M059J (cell line): ENCODE data around the gene SLC26A9. TPM values are rescaled to one million over a fixed set of nuclear protein-coding genes. Genes with fewer than 3 reads are reported as not detected.

Experiments used
- DNase-seq: peaks from one replicate; pipeline ENCODE4 v3.0.0-alpha.2; 2012; ENCODE audit warnings: low read depth
- total RNA-seq: library from RNA; depleted of rRNA; stranded (reverse); fragments of >200 nt; shearing (Covaris generic); gene quantifications from 2 replicates; pipeline ENCODE4 v1.2.3, GENCODE V29; 2014

The SLC26A9 gene
- total RNA-seq, 1 experiment from 2014 or later: not detected

- no peak for DNase-seq
Observed at GRCh38 chr1:205948886-205949285, 5.6 kb upstream of the SLC26A9 start.

DNA sequence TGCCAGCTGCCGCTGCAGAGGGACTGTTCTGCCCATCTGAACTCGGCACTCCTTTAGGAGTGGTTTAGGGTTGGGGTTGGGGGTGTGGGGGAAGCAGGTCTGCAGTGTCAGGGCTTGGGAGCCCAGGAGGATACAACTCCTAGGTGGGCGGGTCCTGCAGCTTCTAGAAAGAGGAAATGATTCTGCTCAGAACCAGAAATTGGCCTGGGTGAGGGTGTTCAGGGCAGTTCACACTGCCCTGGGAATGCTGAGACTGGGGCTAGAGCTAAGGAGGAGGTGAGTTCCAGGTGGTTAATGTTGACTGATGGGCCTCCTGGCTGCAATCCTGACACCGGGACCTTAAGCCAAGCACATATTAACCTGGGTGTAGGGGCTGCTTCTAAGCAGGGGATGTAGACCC, 4.8 kb upstream of the SLC26A9 start:
- no peak for DNase-seq

DNA sequence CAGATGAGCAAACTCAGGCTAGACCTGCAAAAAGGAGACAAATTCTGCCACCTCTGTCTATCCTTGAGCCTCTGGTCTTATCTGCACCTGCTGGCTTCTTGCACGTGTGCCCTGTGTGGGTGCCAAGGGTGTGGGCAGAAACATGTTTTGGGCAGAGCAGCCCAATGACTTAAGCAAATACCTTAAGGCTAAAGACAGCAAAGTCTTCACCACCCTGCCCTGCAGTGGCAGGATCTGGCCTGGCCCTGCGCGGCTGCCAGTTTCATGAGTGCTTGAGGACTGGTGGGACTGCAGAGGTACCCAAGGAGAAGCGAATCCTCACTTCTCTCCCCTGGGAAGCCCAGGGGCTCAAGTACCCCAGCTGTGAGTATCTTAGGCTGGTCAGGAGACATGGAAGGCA, 3.8 kb upstream of the SLC26A9 start:
- DNase-seq: peak; percentile 15

DNA sequence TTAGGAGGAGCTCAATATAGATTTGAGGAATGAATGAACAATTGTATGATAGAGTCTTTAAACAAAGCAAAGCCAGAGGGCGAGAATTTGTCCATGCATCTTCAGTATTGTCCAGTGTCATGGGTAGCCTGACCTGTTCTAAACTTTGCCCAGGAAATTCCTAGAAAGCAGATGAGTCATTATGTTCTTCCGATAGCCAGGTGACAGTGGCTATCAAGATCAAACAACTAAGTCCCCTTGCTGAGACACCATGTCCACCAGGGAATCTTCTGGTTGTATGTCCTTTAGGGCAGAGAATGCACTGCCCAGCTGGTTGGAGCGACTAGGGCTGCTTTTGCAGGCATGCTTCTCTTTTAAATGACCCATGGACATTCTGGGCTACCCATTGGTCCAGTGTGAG, 1.8 kb upstream of the SLC26A9 start:
- peak; percentile 23 for DNase-seq

DNA sequence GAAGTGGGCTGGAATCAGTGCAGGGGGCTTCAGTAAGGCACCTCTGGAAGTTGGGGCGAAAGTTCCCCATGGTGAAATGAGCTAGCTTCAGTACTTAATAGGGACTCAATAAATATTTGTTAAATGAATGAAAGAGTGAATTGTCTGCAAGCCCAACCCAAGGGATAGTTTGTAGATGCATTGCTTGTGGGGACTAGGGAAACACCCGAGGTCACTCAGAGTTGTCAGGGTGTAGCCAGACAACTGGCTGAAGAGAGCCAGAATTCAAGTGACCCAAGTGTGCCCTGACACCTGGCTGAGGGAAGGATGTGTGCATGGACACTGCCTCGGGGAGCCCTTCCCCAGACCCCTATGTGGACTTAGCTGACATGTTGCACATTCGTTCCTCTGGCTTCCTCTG, 1.3 kb upstream of the SLC26A9 start:
- no peak for DNase-seq

GRCh38 chr1:205942631-205943159, 561 bp downstream of the SLC26A9 start:
- peak; percentile 23 for DNase-seq

DNA sequence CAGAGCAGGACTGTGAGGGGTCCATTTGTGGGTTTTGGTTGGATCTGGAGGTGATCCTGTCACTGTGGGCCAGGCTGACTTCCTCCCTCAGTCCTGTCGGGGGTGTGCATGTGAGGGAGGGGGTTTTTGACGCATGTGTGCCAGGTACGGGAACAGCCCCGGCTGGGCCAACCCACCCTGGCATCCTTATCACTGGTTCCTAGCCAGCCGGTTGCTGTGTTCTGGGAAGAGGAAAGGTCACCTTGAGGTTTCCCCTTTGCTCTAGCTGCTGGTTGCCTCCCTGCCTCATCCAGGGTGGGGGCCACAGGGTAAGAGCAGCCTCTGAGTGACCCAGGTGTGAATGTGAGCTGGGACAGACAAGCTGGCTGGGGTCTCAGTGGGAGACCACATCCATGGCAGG, 2.5 kb downstream of the SLC26A9 start:
- DNase-seq: no peak

DNA sequence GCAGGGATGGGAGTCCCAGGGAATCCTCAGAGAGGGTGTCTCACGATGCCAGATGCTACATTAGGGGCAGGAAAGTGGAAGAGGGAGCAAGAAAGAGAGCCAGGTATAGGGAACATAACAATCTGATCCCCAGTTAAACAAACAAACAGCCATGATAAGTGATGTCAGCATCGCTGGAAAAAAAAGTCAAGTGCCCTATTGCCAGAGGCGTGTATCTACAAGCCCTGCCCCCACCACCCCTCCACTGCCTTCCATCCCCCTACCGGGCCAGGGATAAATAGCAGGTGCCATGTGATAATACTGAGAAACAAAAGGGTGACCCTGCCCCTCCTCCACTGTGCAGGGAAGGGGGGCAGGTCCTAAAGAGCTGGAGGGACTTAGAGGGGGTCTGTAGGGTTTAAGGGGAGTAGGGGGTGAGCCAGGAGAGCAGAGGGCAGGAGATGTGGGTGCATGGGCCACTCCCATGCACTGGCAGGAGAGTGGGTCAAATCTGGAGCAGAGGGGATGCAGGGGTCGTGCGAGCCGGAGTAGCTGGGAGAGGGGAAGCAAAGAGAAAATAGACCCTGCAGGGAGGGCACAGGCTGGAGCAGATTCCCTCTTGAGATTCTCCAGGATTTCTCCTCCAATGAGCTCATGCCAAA, 3.4 kb downstream of the SLC26A9 start:
- DNase-seq: no peak

- no peak for DNase-seq
Observed at GRCh38 chr1:205938682-205939081, 4.6 kb downstream of the SLC26A9 start.

DNA sequence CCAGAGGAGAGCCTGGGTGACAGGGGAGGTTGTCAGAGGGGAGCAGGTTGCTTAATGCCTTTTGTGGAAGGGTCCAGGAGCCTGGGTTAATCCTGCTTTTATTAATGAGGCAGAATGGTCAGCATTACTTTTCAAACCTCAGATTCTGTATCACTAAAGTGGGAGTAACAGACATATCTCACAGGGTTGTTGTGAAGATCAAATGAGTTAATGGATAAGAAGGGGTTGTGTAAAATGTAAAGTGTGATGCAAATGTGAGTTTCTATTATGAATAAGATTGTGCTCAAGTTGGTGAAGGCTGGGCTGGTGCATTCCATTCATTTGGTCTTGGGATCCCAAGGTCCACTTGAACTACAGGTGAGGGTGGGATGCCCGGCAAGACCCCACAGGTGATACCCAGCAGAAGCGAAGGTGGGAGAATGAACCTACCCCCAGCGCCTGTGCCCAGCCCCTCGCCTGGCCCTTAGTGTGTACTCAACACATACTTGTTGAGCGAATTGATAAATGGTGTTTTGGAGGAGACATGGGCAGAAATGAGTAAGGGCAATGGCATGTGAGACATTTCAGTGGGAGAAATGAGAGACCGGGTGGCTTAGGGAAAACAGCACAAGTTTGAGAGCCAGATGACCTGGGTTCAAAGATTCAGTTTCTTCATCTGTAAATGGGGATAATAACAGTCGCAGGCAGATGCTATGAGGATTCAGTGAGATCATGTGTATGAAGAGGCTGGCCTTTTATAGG, 6.2 kb downstream of the SLC26A9 start:
- DNase-seq: peak; percentile 85

DNA sequence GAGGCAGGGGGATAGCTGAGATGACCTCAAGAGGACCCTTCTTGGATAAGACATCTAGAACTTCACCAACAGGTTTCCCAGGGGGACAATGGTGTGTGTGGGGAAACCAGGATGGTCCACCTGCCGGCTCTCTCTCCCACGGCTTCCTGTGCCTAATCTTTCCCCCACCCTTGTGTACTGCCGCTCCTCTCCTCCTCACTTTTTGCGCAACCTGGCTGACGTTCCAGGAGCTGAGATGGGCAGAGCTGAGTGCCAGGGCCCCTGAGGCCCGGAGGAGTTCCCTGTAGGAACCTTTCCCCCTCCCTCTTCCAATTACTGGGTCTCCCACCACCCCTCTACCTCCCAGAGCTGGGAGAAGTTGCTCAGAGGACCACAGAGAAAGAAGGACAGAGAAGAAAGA, 6.9 kb downstream of the SLC26A9 start:
- DNase-seq: no peak

DNA sequence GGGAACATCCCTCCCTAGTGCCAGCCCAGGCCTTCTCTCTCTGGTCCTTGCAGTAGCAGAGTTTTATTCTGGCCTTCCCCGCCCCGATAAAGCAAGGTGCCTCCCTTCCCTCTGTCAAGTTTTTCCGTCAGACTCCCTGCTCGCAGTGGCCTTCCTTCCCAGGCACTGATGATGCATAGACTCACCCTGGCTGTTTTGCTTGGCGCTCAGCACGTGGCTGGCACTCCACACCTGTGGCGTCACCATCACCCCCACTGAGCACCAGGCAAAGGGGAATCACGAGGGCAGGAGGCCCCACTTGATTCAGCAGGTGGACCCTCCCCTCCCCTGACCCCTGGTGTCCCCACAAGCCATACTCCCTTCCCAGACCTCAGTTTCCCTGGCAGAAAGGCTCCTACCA, 7.4 kb downstream of the SLC26A9 start:
- DNase-seq: no peak

- DNase-seq: no peak
Observed at GRCh38 chr1:205934788-205935187, 8.5 kb downstream of the SLC26A9 start.

DNA sequence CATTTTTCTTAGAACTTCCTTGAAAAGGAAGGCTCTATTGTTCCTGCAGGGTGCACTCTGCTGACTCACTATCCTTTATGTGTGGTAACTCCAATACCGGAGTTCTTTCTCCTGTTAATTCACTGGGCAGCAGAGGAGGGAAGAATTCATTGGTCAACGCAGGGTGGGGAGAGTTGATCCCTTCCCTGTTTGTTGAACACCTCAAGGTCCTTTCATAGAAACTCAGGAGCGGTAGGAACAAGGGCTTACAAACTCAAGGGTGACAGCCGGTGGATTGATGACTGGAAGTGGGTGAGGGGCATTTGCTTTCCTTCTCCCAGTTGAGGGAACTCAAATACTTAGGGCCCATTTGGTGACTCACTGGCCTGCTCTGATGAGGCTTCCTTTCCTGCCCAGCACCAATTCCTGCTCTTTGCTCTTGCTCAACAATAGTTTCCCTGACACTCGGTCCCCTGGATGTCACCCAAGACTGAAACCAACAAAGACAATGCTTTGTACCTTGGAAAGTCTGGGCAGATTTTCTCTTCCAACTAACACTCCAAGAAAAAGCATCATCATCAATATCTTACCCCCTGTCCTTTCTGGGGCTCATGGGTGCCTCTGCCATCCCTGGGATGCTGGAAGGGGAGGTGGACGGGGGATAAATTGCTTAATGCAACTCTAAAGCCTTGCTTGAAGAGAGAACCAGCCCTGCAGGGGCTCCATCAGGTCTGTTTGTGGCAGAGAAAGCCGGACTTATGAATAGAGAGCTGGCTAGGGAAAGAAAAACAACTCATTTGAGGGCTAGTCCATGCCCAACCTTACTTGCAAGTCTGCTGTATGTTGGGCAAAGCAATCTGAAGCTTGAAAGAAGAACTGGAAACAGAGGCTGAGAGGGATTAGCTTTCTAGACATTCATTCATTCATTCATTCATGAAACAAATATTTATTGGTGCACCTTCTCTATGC, 9.3 kb downstream of the SLC26A9 start:
- peak; percentile 94 for DNase-seq

GRCh38 chr1:205932776-205933175, 10.5 kb downstream of the SLC26A9 start:
- no peak for DNase-seq

- no peak for DNase-seq
Observed at GRCh38 chr1:205930799-205931281, 12.4 kb downstream of the SLC26A9 start.

DNA sequence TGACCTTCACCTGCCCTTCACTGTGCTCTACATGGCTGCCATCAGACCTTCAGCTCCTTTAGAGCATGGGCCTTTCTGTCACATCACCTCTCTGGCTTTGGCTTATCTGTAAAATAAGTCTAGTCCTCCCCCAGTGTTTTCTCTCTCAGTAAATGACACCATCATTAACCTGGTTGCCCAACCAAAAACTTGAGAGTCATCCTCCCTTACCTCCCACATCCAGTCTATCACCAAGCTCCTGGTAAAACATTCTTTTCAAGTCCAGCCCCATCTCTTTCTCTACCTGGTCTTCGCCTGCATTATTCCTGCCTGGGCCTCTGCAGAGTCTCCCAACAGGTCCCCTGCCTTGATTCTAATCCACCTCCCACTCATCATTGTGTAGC, 13.1 kb downstream of the SLC26A9 start:
- no peak for DNase-seq

- no peak for DNase-seq
Observed at GRCh38 chr1:205929496-205930194, 13.6 kb downstream of the SLC26A9 start.

GRCh38 chr1:205928317-205928716, 14.9 kb downstream of the SLC26A9 start:
- no peak for DNase-seq

DNA sequence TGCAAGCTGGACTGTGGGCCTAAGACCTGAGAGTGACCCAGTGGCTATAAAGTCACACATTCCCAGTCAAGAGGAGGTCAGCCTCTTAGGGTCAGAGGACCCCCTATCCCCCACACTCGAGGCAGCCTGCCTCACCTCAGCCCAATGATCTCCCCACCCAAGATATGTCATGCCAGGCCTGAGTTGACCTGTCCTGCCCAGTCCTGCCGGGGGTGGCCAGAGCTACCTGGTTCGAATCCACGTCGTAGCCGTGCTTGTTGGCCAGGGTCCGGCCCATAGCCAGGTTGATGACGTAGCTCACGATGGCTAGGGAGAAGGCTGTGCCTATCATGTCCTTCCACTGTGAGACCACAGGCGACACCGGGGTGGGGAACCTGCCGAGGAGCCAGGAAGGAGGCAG, 15.6 kb downstream of the SLC26A9 start:
- DNase-seq: no peak

- no peak for DNase-seq
Observed at GRCh38 chr1:205927247-205927646, 16.0 kb downstream of the SLC26A9 start.
